CD14-positive monocyte (primary cell): ENCODE measurements around the gene METTL24. TPM values are rescaled to one million over a fixed set of nuclear protein-coding genes. Genes with fewer than 3 reads are reported as not detected.

Source experiments
- DNase-seq, 3 donors: peaks; one replicate each; pipeline ENCODE4 v3.0.0-alpha.2; 2011 to 2022
- H2AFZ ChIP-seq: 2 replicates; pipeline ENCODE4 v1.6.0; 2012; ENCODE audit warnings: mild to moderate bottlenecking, low read depth, low read length, inconsistent platforms; ENCODE audit not compliant: insufficient read depth, poor library complexity, severe bottlenecking
- H3K27ac ChIP-seq, 2 donors: 1 replicate in 1 of 2; 2 replicates in 1 of 2; pipeline ENCODE4 v1.5.1; 2012 to 2013; ENCODE audit warnings: low read length in 2 of 2, control low read depth in 1 of 2, inconsistent platforms in 1 of 2, low read depth in 1 of 2, mild to moderate bottlenecking in 1 of 2
- H3K27me3 ChIP-seq, 2 donors: one replicate each; pipeline versions ENCODE4 v1.6.0 to v1.6.1; 2011 to 2013; ENCODE audit warnings: low read length in 2 of 2; ENCODE audit not compliant: control insufficient read depth in 2 of 2, insufficient read depth in 2 of 2
- H3K36me3 ChIP-seq, 2 donors: replicated peaks in 1 of 2; 1 replicate in 1 of 2; 2 replicates in 1 of 2; pipeline versions ENCODE4 v1.5.1 to v1.6.1; 2012 to 2013; ENCODE audit warnings: low read length in 2 of 2, control low read depth in 1 of 2, inconsistent platforms in 1 of 2, mild to moderate bottlenecking in 1 of 2; ENCODE audit not compliant: insufficient read depth in 2 of 2, control insufficient read depth in 1 of 2
- H3K4me1 ChIP-seq, 2 donors: 1 replicate in 1 of 2; 2 replicates in 1 of 2; pipeline versions ENCODE4 v1.5.1 to v1.6.1; 2012 to 2013; ENCODE audit warnings: low read length in 2 of 2, control low read depth in 1 of 2, inconsistent platforms in 1 of 2, mild to moderate bottlenecking in 1 of 2, moderate library complexity in 1 of 2; ENCODE audit not compliant: insufficient read depth in 2 of 2, control insufficient read depth in 1 of 2
- H3K4me2 ChIP-seq: replicated peaks from 2 replicates; pipeline ENCODE3; 2012; ENCODE audit warnings: low read length, moderate library complexity, mild to moderate bottlenecking; ENCODE audit not compliant: poor library complexity, severe bottlenecking; ENCODE audit errors: extremely low read depth
- H3K4me3 ChIP-seq, 3 experiments: fragments of 200-600 bp in 1 of 3; sonication (generic) in 1 of 3; replicated peaks in 1 of 3; 1 replicate in 2 of 3; 2 replicates in 1 of 3; pipeline ENCODE4 v1.5.1; 2011 to 2013; ENCODE audit warnings: low read length in 3 of 3, mild to moderate bottlenecking in 3 of 3, control low read depth in 2 of 3, low read depth in 2 of 3, inconsistent platforms in 1 of 3, moderate library complexity in 1 of 3
- H3K79me2 ChIP-seq: 2 replicates; pipeline ENCODE4 v1.6.0; 2012; ENCODE audit warnings: mild to moderate bottlenecking, control low read depth, inconsistent platforms, low read length, moderate library complexity; ENCODE audit not compliant: insufficient read depth
- H3K9ac ChIP-seq: 2 replicates; pipeline ENCODE4 v1.6.0; 2017; ENCODE audit warnings: low read length, mild to moderate bottlenecking; ENCODE audit not compliant: insufficient read depth, poor library complexity, severe bottlenecking
- H3K9me3 ChIP-seq, 2 donors: replicated peaks in 1 of 2; 1 replicate in 1 of 2; 2 replicates in 1 of 2; pipeline versions ENCODE4 v1.5.1 to v1.6.1; 2012 to 2013; ENCODE audit warnings: low read length in 2 of 2, control low read depth in 1 of 2; ENCODE audit not compliant: control insufficient read depth in 1 of 2, insufficient read depth in 1 of 2
- H4K20me1 ChIP-seq: 2 replicates; pipeline ENCODE4 v1.6.0; 2012; ENCODE audit warnings: mild to moderate bottlenecking, low read length, control low read depth, moderate library complexity; ENCODE audit not compliant: insufficient read depth
- H3K27ac Mint-ChIP-seq, 7 donors: one replicate each; pipeline ENCODE4 v1.8.0; 2020; ENCODE audit warnings: mild to moderate bottlenecking in 7 of 7, mixed read lengths in 7 of 7, moderate library complexity in 6 of 7, inconsistent platforms in 2 of 7
- H3K27me3 Mint-ChIP-seq, 3 donors: one replicate each; pipeline ENCODE4 v1.8.0; 2021 to 2022; ENCODE audit warnings: low read depth in 3 of 3, mild to moderate bottlenecking in 3 of 3, mixed read lengths in 3 of 3, moderate library complexity in 3 of 3, inconsistent platforms in 1 of 3
- H3K36me3 Mint-ChIP-seq, 2 donors: one replicate each; pipeline ENCODE4 v1.8.0; 2020; ENCODE audit warnings: mixed read lengths in 2 of 2, inconsistent platforms in 1 of 2, mild to moderate bottlenecking in 1 of 2
- H3K4me1 Mint-ChIP-seq: one replicate; pipeline ENCODE4 v1.8.0; 2020; ENCODE audit warnings: mild to moderate bottlenecking, mixed read lengths
- H3K4me3 Mint-ChIP-seq, 2 donors: one replicate each; pipeline ENCODE4 v1.8.0; 2020; ENCODE audit warnings: mild to moderate bottlenecking in 2 of 2, mixed read lengths in 2 of 2, moderate library complexity in 1 of 2
- H3K9me3 Mint-ChIP-seq, 7 donors: one replicate each; pipeline ENCODE4 v1.8.0; 2020 to 2022; ENCODE audit warnings: mixed read lengths in 7 of 7, mild to moderate bottlenecking in 6 of 7, moderate library complexity in 6 of 7, inconsistent platforms in 2 of 7
- WGBS: methylation state at CpG from one replicate; pipeline ENCODE4 v1.1.5; 2013; ENCODE audit warnings: missing lambda C conversion rate; ENCODE audit not compliant: insufficient coverage; 5-methylcytosine and 5-hydroxymethylcytosine counted together
- intact Hi-C, 2 donors: fragments of 100-400 bp; cut with micrococcal nuclease; formaldehyde crosslinking; loops; one replicate each; pipeline versions ENCODE4 v1.15.0 to v1.15.1; 2023
- polyA plus RNA-seq, 3 donors: library from polyadenylated mRNA; depleted of rRNA in 1 of 3; unstranded in 2 of 3; stranded (reverse) in 1 of 3; fragments of 300-500 nt in 2 of 3; fragments of >200 nt in 1 of 3; fragmentation: Illumina TruSeq in 2 of 3; gene quantifications; 1 replicate in 2 of 3; 2 replicates in 1 of 3; pipeline ENCODE4 v1.2.3, GENCODE V29; 2012 to 2021
- TF ChIP-seq, protein P1 (sequence below): fragments of 200-600 bp; IDR thresholded peaks from one replicate; pipeline ENCODE4 v1.8.0; 2022; ENCODE audit warnings: antibody characterized with exemption, mild to moderate bottlenecking

The METTL24 gene
- polyA plus RNA-seq, 3 donors, result not detected

DNA sequence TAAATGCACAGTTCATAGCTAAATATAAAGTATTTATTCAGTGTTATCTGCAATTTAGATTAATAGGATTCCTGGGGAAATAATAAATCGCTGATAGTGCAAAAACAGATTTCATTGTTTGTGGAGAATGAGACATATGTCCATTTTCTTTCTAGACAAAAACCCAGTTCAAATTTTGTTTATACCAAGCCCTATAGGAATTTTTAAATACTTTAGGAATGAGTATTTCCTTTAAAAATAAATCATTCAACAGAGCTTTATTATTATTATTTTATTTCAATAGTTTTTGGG, 86.5 kb downstream of the METTL24 start:
- Mint-ChIP-seq H3K4me1 (no peaks in the 10 kb centered on the region), H3K4me3 (no peak overlapping the region), H3K9me3 (peaks cover 0 to 8% (median 2%) of the 10 kb centered on the region in 7 donors), H3K27me3 (peaks cover 0 to 3% (median 0%) of the 10 kb centered on the region in 3 donors), H3K27ac (no peak overlapping the region), H3K36me3 (no peaks in the 10 kb centered on the region)
- Histone ChIP-seq H3K4me3 (no peak overlapping the region), H3K36me3 (no peaks in the 10 kb centered on the region), H3K27ac (no peak overlapping the region), H3K27me3 (no peaks in the 10 kb centered on the region), H4K20me1 (no peaks in the 10 kb centered on the region), H3K4me2 (no peak overlapping the region), H3K9ac (no peak overlapping the region), H3K4me1 (no peaks in the 10 kb centered on the region), H2AFZ (no peak overlapping the region), H3K79me2 (no peaks in the 10 kb centered on the region), H3K9me3 (no peaks in the 10 kb centered on the region)
- WGBS, result no CpG with 5 or more reads among the region's 1 CpG
- TF ChIP-seq, protein P1, sequence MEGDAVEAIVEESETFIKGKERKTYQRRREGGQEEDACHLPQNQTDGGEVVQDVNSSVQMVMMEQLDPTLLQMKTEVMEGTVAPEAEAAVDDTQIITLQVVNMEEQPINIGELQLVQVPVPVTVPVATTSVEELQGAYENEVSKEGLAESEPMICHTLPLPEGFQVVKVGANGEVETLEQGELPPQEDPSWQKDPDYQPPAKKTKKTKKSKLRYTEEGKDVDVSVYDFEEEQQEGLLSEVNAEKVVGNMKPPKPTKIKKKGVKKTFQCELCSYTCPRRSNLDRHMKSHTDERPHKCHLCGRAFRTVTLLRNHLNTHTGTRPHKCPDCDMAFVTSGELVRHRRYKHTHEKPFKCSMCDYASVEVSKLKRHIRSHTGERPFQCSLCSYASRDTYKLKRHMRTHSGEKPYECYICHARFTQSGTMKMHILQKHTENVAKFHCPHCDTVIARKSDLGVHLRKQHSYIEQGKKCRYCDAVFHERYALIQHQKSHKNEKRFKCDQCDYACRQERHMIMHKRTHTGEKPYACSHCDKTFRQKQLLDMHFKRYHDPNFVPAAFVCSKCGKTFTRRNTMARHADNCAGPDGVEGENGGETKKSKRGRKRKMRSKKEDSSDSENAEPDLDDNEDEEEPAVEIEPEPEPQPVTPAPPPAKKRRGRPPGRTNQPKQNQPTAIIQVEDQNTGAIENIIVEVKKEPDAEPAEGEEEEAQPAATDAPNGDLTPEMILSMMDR, result no peak
- intact Hi-C loops, result no loop called here
- DNase-seq, result no peak

DNA sequence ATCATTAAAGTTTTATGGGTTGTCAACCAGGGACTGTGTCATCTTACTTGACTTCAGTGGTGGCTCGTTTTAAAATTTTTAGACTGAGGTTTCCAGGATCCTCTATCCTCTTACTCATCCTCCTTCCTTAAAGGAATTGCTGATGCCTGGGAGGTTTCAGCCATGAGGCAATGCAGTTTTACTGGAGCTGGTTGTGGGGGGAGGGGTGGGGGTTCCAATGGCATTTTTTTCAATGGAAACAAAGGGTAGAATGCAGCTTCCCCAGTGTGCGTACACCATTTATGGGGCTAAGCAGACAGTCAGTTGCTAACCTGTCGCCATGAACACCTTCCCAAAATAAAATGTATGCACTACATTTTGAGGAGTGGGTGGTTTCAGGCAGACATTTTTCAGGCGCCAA, 88.0 kb downstream of the METTL24 start:
- Mint-ChIP-seq H3K27me3 (peaks cover 0 to 3% (median 0%) of the 10 kb centered on the region in 3 donors), H3K27ac (no peak overlapping the region), H3K4me1 (no peaks in the 10 kb centered on the region), H3K9me3 (peaks cover 0 to 8% (median 2%) of the 10 kb centered on the region in 7 donors), H3K36me3 (no peaks in the 10 kb centered on the region), H3K4me3 (no peak overlapping the region)
- Histone ChIP-seq H3K9me3 (no peaks in the 10 kb centered on the region), H3K4me3 (no peak overlapping the region), H4K20me1 (no peaks in the 10 kb centered on the region), H3K9ac (no peak overlapping the region), H3K27ac (no peak overlapping the region), H3K4me2 (no peak overlapping the region), H3K36me3 (no peaks in the 10 kb centered on the region), H3K27me3 (no peaks in the 10 kb centered on the region), H3K4me1 (no peaks in the 10 kb centered on the region), H2AFZ (no peak overlapping the region), H3K79me2 (no peaks in the 10 kb centered on the region)
- intact Hi-C loops, result no loop called here
- DNase-seq, result no peak
- TF ChIP-seq, protein P1, result no peak
- no CpG with 5 or more reads among the region's 4 CpGs for WGBS
